H1 (cell line): ENCODE data around the gene UQCC3.

Experiments
- BCL11A ChIP-seq, 2 experiments: IDR thresholded peaks; one replicate each; pipeline ENCODE4 v1.6.1; 2011; ENCODE audit warnings: low read depth in 2 of 2, low read length in 2 of 2, mild to moderate bottlenecking in 2 of 2
- BRCA1 ChIP-seq: IDR thresholded peaks from 2 replicates; pipeline ENCODE4 v1.6.1; 2012; ENCODE audit warnings: low read depth, low read length, improper control_type of control experiment
- CHD2 ChIP-seq: IDR thresholded peaks from 2 replicates; pipeline ENCODE4 v1.6.1; 2012; ENCODE audit warnings: low read length, improper control_type of control experiment
- EP300 ChIP-seq, 2 experiments: IDR thresholded peaks; 1 replicate in 1 of 2; 2 replicates in 1 of 2; pipeline ENCODE4 v1.6.1; 2011 to 2012; ENCODE audit warnings: low read depth in 2 of 2, low read length in 2 of 2, mild to moderate bottlenecking in 2 of 2, borderline replicate concordance in 1 of 2, inconsistent platforms in 1 of 2, moderate library complexity in 1 of 2
- EZH2 ChIP-seq: fragments of 200-600 bp; sonication (generic); IDR thresholded peaks from 2 replicates; pipeline ENCODE4 v1.7.1; 2012; ENCODE audit warnings: low read depth, mild to moderate bottlenecking, moderate library complexity, low read length, inconsistent platforms; ENCODE audit not compliant: severe bottlenecking
- GABPA ChIP-seq: IDR thresholded peaks from 2 replicates; pipeline ENCODE4 v1.6.1; 2011; ENCODE audit warnings: mild to moderate bottlenecking, low read length, moderate library complexity, borderline replicate concordance; ENCODE audit not compliant: insufficient read depth
- JUND ChIP-seq: IDR thresholded peaks from 2 replicates; pipeline ENCODE4 v1.6.1; 2011; ENCODE audit warnings: mild to moderate bottlenecking, improper control_type of control experiment, low read length
- POLR2A ChIP-seq, 2 experiments: IDR thresholded peaks; 1 replicate in 1 of 2; 2 replicates in 1 of 2; pipeline ENCODE4 v1.6.1; 2011; ENCODE audit warnings: low read depth in 2 of 2, low read length in 2 of 2, mild to moderate bottlenecking in 2 of 2; ENCODE audit errors: control extremely low read depth in 1 of 2
- POLR2AphosphoS5 ChIP-seq: IDR thresholded peaks from 2 replicates; pipeline ENCODE4 v1.6.1; 2011; ENCODE audit warnings: low read depth, low read length
- SP4 ChIP-seq: IDR thresholded peaks from 2 replicates; pipeline ENCODE4 v1.6.1; 2012; ENCODE audit warnings: low read length, inconsistent platforms
- SRF ChIP-seq: IDR thresholded peaks from 2 replicates; pipeline ENCODE4 v1.6.1; 2011; ENCODE audit warnings: mild to moderate bottlenecking, low read depth, low read length, moderate library complexity
- ZNF274 ChIP-seq: IDR thresholded peaks from 2 replicates; pipeline ENCODE4 v1.7.0; 2012; ENCODE audit warnings: low read length, borderline replicate concordance; ENCODE audit errors: extremely low read depth
- TF ChIP-seq, protein P1 (sequence below), 3 experiments: IDR thresholded peaks; 1 replicate in 2 of 3; 2 replicates in 1 of 3; pipeline versions ENCODE4 v1.5.1 to v1.6.1; 2011; ENCODE audit warnings: low read length in 3 of 3, mild to moderate bottlenecking in 3 of 3, inconsistent platforms in 2 of 3, low read depth in 1 of 3, moderate library complexity in 1 of 3; ENCODE audit not compliant: insufficient read depth in 1 of 3; ENCODE audit errors: control extremely low read depth in 1 of 3
- TF ChIP-seq, protein P2 (sequence below): IDR thresholded peaks from 2 replicates; pipeline ENCODE4 v1.6.1; 2012; ENCODE audit warnings: low read length, inconsistent platforms

DNA sequence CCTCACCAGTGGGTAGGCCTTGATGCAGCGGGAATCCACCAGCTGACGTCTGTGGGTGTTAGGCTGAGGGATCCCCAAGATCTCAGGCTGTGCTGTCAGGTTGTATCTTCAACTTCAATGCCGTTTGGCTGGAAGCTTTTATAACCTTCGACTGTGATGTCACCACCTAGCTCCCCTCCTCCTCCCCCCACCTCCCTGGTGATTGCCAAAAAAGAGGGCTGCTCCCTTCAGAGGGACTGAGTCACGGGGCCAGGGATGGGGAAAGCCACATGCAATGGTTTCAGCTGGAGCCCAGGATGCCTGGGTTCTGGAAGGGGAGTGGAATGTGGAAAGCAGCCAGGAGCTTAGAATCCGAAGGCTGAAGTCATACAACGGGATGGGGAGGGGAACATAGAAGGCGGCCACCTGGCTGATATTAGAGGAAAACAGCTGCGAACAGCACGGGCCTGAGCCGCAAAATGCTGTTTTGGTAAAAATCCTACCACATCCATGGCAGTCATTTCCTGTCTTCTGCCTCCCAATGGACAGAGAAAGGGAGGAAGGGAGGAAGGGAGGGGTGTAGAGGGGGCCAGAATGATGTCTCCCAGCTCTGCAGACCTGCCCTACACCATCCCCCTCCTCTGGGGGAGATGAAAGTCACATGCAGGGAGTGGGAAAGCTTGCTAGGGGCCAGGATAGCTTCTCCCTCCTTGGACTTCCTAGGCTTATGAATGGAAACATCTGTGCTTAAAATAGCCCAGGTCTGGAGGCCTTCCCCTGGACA, 18.1 kb downstream of the UQCC3 start, which contains the start of gene LRRN4CL:
- TF ChIP-seq POLR2A (IDR thresholded peaks at IDR 0.05; ENCODE audit: control extremely low read depth in 1 of 2, low read depth in 2 of 2, low read length in 2 of 2) (no peak), JUND (no peak), ZNF274 (no peak), EZH2 (no peak), CHD2 (no peak), EP300 (IDR thresholded peaks at IDR 0.05; ENCODE audit: borderline replicate concordance in 1 of 2, low read depth in 2 of 2, low read length in 2 of 2) (no peak), BCL11A (IDR thresholded peaks at IDR 0.05; ENCODE audit: low read depth in 2 of 2, low read length in 2 of 2) (no peak), POLR2AphosphoS5 (no peak), SRF (no peak), SP4 (no peak), GABPA (no peak), BRCA1 (no peak)
- TF ChIP-seq, protein P1, sequence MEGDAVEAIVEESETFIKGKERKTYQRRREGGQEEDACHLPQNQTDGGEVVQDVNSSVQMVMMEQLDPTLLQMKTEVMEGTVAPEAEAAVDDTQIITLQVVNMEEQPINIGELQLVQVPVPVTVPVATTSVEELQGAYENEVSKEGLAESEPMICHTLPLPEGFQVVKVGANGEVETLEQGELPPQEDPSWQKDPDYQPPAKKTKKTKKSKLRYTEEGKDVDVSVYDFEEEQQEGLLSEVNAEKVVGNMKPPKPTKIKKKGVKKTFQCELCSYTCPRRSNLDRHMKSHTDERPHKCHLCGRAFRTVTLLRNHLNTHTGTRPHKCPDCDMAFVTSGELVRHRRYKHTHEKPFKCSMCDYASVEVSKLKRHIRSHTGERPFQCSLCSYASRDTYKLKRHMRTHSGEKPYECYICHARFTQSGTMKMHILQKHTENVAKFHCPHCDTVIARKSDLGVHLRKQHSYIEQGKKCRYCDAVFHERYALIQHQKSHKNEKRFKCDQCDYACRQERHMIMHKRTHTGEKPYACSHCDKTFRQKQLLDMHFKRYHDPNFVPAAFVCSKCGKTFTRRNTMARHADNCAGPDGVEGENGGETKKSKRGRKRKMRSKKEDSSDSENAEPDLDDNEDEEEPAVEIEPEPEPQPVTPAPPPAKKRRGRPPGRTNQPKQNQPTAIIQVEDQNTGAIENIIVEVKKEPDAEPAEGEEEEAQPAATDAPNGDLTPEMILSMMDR (IDR thresholded peaks at IDR 0.05; ENCODE audit: control extremely low read depth in 1 of 3, insufficient read depth in 1 of 3, low read depth in 1 of 3, low read length in 3 of 3), result no peak
- TF ChIP-seq, protein P2, sequence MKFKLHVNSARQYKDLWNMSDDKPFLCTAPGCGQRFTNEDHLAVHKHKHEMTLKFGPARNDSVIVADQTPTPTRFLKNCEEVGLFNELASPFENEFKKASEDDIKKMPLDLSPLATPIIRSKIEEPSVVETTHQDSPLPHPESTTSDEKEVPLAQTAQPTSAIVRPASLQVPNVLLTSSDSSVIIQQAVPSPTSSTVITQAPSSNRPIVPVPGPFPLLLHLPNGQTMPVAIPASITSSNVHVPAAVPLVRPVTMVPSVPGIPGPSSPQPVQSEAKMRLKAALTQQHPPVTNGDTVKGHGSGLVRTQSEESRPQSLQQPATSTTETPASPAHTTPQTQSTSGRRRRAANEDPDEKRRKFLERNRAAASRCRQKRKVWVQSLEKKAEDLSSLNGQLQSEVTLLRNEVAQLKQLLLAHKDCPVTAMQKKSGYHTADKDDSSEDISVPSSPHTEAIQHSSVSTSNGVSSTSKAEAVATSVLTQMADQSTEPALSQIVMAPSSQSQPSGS, result no peak
